GM18498 (cell line): ENCODE data around the gene HGS.

ENCODE experiments used
- ATAC-seq: cut with Tn5 transposase; IDR thresholded peaks from one replicate; pipeline ENCODE4 v1.9.1; 2021; ENCODE audit warnings: mild to moderate bottlenecking, moderate library complexity; ENCODE audit not compliant: unreplicated experiment

The HGS gene

GRCh38 chr17:81715872-81716673, 32.3 kb downstream of the HGS start:
- ATAC-seq: no peak

GRCh38 chr17:81716674-81716996, 32.8 kb downstream of the HGS start:
- ATAC-seq: no peak

- no peak for ATAC-seq
Observed at GRCh38 chr17:81717049-81717765, 33.4 kb downstream of the HGS start.

GRCh38 chr17:81717766-81718089, 33.9 kb downstream of the HGS start:
- no peak for ATAC-seq

- no peak for ATAC-seq
Observed at GRCh38 chr17:81719410-81720266, 35.8 kb downstream of the HGS start.

GRCh38 chr17:81720267-81721071, 36.7 kb downstream of the HGS start:
- ATAC-seq: no peak

- no peak for ATAC-seq
Observed at GRCh38 chr17:81722184-81723120, 38.6 kb downstream of the HGS start.

- no peak for ATAC-seq
Observed at GRCh38 chr17:81723651-81724209, 39.9 kb downstream of the HGS start.

- ATAC-seq: no peak
Observed at GRCh38 chr17:81725439-81725838, 41.6 kb downstream of the HGS start.

GRCh38 chr17:81726004-81726403, 42.2 kb downstream of the HGS start:
- no peak for ATAC-seq

GRCh38 chr17:81727324-81728031, 43.7 kb downstream of the HGS start:
- no peak for ATAC-seq

GRCh38 chr17:81733507-81734404, 49.9 kb downstream of the HGS start:
- no peak for ATAC-seq

GRCh38 chr17:81734405-81735263, 50.8 kb downstream of the HGS start:
- ATAC-seq: no peak

- no peak for ATAC-seq
Observed at GRCh38 chr17:81735264-81736102, 51.7 kb downstream of the HGS start.

GRCh38 chr17:81737947-81738800, 54.4 kb downstream of the HGS start:
- no peak for ATAC-seq
